Stimulated activated CD8-positive, alpha-beta memory T cell treated with anti-CD3 and anti-CD28 coated beads, Interleukin-7, amount 100 ng/mL, for 4 hours (primary cell): Measurements from ENCODE around the gene BACE1.

Source experiments
- DNase-seq, 2 donors: peaks; one replicate each; pipeline ENCODE4 v3.0.0-alpha.2; 2020; ENCODE audit warnings: low read depth in 2 of 2

The BACE1 gene

DNA sequence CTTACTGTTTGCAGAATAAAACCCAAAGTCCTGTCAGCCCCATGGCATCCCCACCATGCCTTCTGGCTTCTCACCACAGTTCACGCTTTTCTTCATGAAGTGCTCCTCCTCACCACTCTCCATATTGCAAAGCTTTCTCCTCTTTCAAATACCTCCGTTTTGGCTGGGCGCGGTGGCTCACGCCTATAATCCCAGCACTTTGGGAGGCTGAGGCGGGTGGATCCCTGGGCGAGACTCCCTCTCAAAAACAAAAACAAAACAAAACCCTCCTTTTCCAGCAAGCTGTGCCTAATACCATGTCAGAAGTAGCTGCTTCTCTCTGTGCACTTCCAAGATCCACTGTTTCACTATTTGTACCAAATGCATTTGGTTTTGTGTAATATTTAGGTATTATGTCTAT is 6.7 kb downstream of the BACE1 start:
- no peak for DNase-seq

DNA sequence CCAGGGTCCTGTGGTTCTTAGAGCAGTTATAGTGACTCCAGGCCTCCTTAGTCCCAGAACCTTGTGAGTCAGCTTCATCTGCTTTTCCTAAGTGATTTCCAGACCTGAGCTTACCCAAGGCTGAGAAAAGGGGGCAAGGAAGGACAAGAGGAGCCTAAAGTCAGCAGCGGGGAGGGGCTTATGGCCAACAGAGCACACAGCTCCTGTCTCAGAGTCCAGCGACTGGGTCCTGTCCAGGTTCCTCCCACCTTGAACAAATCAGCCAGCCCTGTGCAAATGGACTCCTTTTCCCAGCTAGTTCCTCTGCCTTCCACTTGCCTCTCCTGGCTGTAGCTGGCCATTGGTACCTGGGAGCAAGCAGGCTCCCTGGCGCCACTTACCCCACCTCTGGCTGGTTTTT is 10.9 kb downstream of the BACE1 start:
- DNase-seq = no peak

- no peak for DNase-seq
Measured at GRCh38 chr11:117303646-117304315, 12.3 kb downstream of the BACE1 start.

GRCh38 chr11:117303101-117303500 is 13.0 kb downstream of the BACE1 start:
- no peak for DNase-seq

- no peak for DNase-seq
Measured at GRCh38 chr11:117302228-117302627, 13.8 kb downstream of the BACE1 start.

- DNase-seq = no peak
Measured at GRCh38 chr11:117300773-117301172, 15.3 kb downstream of the BACE1 start.

GRCh38 chr11:117300283-117300663 is 15.8 kb downstream of the BACE1 start:
- no peak for DNase-seq

- DNase-seq = no peak
Measured at GRCh38 chr11:117299351-117300282, 16.4 kb downstream of the BACE1 start.

DNA sequence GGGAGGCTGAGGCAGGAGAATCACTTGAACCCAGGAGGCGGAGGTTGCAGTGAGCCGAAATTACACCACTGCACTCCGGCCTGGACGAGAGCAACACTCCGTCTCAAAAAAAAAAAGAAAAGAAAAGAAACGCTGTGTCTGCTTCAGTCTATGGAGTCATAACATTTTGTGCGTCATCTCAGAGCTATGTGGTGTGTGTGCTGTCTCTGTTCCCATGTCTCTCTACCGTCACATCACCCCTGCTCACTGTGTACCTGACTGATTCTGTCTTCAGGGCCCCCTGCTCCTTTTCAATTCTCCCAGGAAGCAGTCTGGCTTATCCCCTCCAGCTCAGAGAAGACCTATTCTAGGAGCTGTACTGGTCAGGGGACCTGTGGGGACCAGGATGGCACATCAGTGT is 17.9 kb downstream of the BACE1 start:
- no peak for DNase-seq

DNA sequence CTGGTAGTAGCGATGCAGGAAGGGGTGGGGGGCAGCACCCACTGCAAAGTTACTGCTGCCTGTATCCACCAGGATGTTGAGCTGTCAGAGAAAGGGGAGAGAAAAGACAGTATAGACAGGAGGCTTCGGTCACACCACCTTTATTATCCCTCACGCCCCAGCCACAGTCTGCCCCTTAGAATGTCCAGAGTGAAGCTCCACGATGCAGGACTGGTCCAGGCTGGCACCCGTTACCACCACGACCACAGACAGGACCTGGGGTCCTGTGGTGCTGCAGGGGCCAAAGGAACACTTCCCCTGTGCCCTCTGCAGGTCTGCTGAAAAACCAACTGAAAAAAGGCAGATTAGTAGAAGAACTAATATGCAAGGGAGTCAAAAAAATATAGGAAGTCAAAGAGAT is 19.2 kb downstream of the BACE1 start:
- DNase-seq = no peak

DNA sequence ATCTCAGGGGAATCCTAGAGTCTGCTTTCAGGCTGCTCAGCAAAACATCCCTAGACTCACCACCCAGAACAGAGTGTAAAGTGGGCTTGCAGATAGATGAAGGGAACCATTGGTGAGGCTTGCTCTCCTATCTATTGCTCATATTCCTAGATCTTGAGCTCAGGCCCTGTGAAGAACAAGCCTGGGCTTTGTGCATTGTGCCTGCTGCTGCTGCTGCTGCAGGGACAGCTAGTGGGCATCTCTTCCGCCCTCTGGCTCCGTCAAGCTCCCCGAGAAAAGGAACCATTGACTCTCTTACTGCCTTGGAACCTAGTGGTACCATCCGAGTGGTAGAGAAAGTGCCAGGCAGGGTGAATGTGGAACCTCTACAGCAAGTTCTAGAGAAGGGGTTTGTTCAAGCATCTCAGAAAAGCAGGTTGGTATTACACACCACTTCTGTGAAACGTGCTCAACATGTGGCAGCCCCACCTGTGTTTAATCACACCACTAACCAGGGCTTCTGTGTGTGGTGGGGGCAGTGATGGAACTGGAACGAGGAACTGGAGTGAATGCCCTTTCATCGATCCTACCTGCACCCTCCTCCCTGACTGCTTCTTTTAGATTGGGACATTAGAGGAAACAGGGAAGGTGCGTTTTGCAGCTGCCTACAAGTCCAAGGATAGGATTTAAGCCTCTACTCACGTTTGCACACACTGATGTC is 20.5 kb downstream of the BACE1 start:
- no peak for DNase-seq

GRCh38 chr11:117292616-117293015 is 23.4 kb downstream of the BACE1 start:
- DNase-seq = no peak

- no peak for DNase-seq
Measured at GRCh38 chr11:117290809-117291396, 25.2 kb downstream of the BACE1 start, which contains the start of gene BACE1-AS. TSS of gene BACE1-AS (plus strand) at chr11:117291346.

- DNase-seq = no peak
Measured at GRCh38 chr11:117289795-117290194, 26.3 kb downstream of the BACE1 start.

DNA sequence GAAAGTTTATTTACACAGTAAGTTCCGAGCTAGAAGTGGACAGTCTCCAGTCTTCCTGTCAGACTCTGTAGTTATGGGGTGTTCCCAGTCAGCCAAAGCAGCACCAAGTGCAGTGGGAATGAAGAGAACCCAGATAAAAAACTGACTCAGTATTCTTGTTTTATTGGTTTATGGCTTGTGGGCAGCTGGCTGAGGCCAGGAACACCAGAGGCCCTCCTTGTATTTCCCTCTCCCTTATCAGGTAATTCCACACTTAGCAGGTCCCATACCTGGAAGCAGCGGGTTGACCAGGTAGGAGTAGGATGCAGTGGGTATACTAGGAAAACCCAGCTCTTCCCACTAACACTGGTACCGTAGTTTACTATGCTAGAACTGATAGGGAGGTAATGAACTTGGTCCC is 28.4 kb downstream of the BACE1 start:
- DNase-seq = no peak

DNA sequence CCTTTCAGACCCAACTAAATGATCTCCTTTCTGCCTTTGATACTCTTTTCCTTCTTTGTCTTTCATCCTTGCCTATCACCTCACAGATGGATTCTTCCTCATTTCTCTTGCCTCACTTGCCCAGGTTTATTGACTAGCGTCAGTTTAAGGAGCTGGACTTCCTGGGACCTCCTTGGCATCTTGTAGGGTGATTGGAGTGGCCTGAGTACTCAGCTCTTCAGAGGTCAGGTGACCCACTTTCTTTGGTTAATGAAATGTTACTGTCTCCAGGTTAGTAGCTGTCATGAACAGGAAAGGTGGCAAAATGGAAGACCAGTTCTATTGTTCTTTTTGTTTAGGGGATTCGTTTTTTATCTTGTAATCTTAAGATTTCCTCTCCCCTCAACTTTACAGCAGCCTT is 29.5 kb downstream of the BACE1 start:
- DNase-seq = no peak

DNA sequence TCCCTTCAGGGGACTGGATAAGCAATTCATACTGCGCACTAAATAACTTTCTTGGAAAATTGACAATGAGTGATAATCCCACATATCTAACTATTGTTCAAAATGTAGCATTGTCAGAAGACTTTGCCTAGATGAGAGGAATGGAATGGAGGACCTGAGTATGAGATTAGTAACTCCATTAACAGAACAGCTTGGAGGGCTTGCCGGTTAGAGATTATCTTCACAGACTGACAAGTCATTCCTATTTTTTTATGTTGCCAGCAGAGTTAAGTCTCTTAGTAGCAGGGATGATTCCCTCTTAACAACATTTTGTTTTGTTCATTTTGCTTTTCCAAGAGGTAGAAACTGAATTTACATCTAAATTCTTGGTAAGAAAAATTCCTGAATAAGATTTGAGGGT is 32.0 kb downstream of the BACE1 start:
- DNase-seq = no peak

- DNase-seq = no peak
Measured at GRCh38 chr11:117282956-117283355, 33.1 kb downstream of the BACE1 start.

- no peak for DNase-seq
Measured at GRCh38 chr11:117281869-117282268, 34.2 kb downstream of the BACE1 start.

- DNase-seq = no peak
Measured at GRCh38 chr11:117281159-117281558, 34.9 kb downstream of the BACE1 start.

DNA sequence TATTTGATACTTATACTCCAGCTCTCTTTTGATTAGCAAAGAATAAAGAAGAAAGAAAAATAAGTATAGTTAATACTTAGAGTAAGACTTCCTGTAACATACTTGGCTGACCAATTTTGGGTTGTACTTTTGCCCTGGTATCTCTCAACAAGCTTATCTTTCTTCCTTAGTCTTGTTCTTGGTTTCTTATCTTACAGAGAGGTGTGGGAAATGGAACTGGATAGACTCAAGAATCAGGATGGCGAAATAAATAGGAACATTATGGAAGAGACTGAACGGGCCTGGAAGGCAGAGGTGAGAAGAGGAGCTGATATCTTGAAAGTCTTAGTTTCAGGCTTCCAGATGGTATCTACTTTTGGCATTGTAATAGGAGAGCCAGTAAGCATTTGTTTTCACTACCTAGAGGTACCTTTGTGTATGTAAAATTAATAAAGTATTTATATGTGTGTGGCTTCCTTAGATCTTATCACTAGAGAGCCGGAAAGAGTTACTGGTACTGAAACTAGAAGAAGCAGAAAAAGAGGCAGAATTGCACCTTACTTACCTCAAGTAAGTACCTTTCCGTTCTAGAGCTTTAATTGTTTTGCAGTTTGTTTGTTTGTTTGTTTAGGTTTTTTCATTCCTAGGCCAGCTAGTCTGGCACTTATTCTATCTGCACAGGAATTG is 36.2 kb downstream of the BACE1 start:
- no peak for DNase-seq

DNA sequence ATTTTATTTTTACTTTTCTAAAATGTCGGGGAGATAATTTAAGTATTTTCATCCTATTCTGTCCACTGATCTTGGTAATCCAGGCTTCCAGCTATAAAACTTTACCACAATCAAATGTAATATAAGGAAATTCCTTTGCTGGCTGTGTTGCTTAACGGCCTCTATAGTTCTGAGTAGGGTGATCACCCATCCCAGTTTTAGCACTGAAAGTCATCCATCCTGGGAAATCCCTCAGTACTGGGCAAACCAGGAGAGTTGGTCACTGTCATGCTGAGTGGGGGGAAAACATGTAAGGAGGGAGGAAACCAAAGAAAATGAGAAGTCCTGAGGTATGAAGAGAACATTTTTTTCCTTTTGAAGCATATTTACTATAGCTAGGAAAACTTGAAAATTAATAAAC is 37.7 kb downstream of the BACE1 start:
- DNase-seq = no peak
